Right cardiac atrium (tissue), 5 donors: ENCODE results near the gene GOLGA8K. TPM values are rescaled to one million over a fixed set of nuclear protein-coding genes. Genes with fewer than 3 reads are reported as not detected.
A peak's percentile ranks its signal among the peaks of the same experiment; 100 is the strongest.
"Not testable (repeated sequence)": the region's sequence is repeated elsewhere in the genome, so short reads cannot be mapped to it uniquely, and the experiment has no call there.

ENCODE experiments used
- ATAC-seq, 2 donors: fragments of 200-7000 bp; cut with Tn5 transposase; one replicate each; pipeline versions ENCODE4 v1.8.0 to v1.9.1; 2020; ENCODE audit warnings: moderate library complexity in 2 of 2, mild to moderate bottlenecking in 1 of 2
- DNase-seq, 3 donors: peaks; one replicate each; pipeline ENCODE4 v3.0.0-alpha.2; 2020
- H3K27ac ChIP-seq: one replicate; pipeline ENCODE4 v1.5.1; 2013; ENCODE audit warnings: mild to moderate bottlenecking, low read length, control low read depth, moderate library complexity
- H3K27me3 ChIP-seq: one replicate; pipeline ENCODE4 v1.6.1; 2013; ENCODE audit not compliant: control insufficient read depth, insufficient read depth
- H3K4me1 ChIP-seq: one replicate; pipeline ENCODE4 v1.6.1; 2013; ENCODE audit warnings: low read length; ENCODE audit not compliant: control insufficient read depth, insufficient read depth
- H3K4me3 ChIP-seq: one replicate; pipeline ENCODE4 v1.5.1; 2013; ENCODE audit warnings: low read length, control low read depth
- H3K9me3 ChIP-seq: one replicate; pipeline ENCODE4 v1.6.1; 2013; ENCODE audit warnings: low read length; ENCODE audit not compliant: control insufficient read depth
- WGBS: extraction: QIAGEN DNeasy Blood & Tissue Kit; methylation state at CpG from one replicate; pipeline ENCODE4 v1.1.7; 2013; 5-methylcytosine and 5-hydroxymethylcytosine counted together
- intact Hi-C, 4 donors: fragments of 100-400 bp; cut with DNase I; formaldehyde crosslinking; loops; one replicate each; pipeline versions ENCODE4 v1.11.0 to v1.14.0; 2022 to 2023
- polyA plus RNA-seq: library from polyadenylated mRNA; stranded (reverse); fragments of 200-250 nt; gene quantifications from one replicate; pipeline ENCODE4 v1.2.3, GENCODE V29; 2013
- total RNA-seq, 4 donors: library from RNA; stranded (reverse); fragmentation: NEBNext Ultra II Directional; extraction: Animal tissue kit (Norgen Biotek cat#: 25700); gene quantifications; one replicate each; pipeline ENCODE4 v1.2.1, GENCODE V29; 2021
- donor health status: healthy with polysubstance abuse.
- donor health status: DM: no; HTN: yes; CAD: no.
- donor health status: DM: no; HTN: no; CAD: no.
- donor health status: DM: no; HTN: yes; CAD: no; lungs with severe emphysema.
- donor health status: DM: yes; HTN: yes; CAD: no.

Gene GOLGA8K
- total and polyA plus RNA-seq, 5 donors, result 0.31 to 1.5 (median 0.42) TPM; not detected in 1

- H3K27me3 ChIP-seq, ATAC-seq, H3K4me3 ChIP-seq, H3K9me3 ChIP-seq, DNase-seq, intact Hi-C loops, H3K4me1 ChIP-seq, H3K27ac ChIP-seq: not testable (repeated sequence)
- no CpG with 5 or more reads among the region's 7 CpGs for WGBS
Observed at GRCh38 chr15:32352748-32353147, 50.3 kb downstream of the GOLGA8K start.

DNA sequence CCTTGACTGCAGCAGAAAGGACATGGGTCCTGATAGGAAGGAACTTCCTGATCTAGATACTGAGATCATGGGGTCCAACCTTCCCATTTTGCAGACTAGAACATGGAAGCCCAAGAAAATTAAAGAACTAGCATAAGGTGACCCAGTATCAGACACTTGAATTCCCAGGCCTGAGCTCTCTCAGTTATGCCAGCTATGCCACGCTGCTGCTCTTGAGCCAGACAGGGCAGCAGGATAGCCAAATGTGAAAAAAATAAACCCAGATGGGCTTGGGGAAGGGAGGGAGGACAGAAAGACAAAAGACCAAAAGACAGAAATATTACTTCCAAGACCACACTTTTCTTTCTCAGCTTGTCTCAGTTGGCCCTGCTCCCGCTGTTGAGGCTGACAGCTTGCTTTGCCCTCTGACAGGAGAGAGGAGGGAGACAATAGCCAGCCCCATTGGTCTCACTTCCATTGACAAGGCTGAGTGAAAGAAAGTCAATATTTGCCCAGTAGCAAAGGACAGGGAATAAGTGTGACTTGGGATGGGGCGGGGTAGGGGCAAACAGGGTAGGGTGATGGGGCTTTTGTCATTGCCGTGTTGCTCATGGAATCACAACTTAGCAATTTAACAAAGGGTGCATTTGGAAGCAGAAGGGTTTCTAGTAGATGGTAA is 52.4 kb downstream of the GOLGA8K start:
- H3K4me3 ChIP-seq, DNase-seq, H3K4me1 ChIP-seq, H3K9me3 ChIP-seq, H3K27me3 ChIP-seq, intact Hi-C loops, ATAC-seq, H3K27ac ChIP-seq: not testable (repeated sequence)
- WGBS, result 76% methylated on average over 2 of the region's 4 CpGs

GRCh38 chr15:32347037-32347436 is 56.1 kb downstream of the GOLGA8K start:
- H3K4me1 ChIP-seq, ATAC-seq, H3K27me3 ChIP-seq, H3K27ac ChIP-seq, H3K4me3 ChIP-seq, H3K9me3 ChIP-seq, intact Hi-C loops: not testable (repeated sequence)
- WGBS, result 5% methylated on average over 14 of the region's 31 CpGs
- peak in 1 of 3 donors; percentile 8 for DNase-seq

GRCh38 chr15:32345978-32346547 is 57.0 kb downstream of the GOLGA8K start:
- H3K27me3 ChIP-seq, intact Hi-C loops, H3K4me3 ChIP-seq, H3K27ac ChIP-seq, H3K4me1 ChIP-seq, H3K9me3 ChIP-seq: not testable (repeated sequence)
- WGBS, result no CpG with 5 or more reads among the region's 46 CpGs
- DNase-seq (peak in 1 of 3 donors; percentile 11), ATAC-seq (peak in 1 of 2 donors; percentile 6)

DNA sequence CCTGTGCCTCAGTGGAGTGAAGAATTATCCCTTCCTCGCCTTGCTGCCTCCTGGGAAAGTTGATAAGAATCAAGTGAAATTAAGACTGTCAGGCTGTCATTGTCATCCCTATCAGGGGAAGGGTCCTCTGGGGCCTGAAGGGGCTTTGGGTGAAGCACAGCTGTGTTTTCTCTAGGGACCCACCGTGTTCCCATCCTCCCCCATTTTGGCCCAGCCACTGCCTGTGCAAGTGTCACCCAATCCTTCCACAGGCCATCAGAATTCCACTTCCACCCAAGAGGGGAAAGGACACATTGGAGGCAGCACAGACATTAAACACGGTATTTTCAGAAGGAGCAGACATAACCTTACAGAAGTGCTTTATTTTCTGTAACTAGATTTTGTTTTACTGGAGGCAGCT is 59.2 kb downstream of the GOLGA8K start:
- H3K4me3 ChIP-seq, ATAC-seq, H3K9me3 ChIP-seq, intact Hi-C loops, H3K27me3 ChIP-seq, H3K27ac ChIP-seq, DNase-seq, H3K4me1 ChIP-seq: not testable (repeated sequence)
- WGBS, result 58% methylated on average over 1 of the region's 3 CpGs

Other genes with a start within 250 kb of the GOLGA8K start
- 1 to 10 TPM in 2 of 4 donors, under 1 TPM in 2; 0.47 to 2.4 (median 1.2) TPM for gene GOLGA8O, start 52.3 kb upstream of the GOLGA8K start, total RNA-seq
- gene GOLGA8O, start 52.3 kb upstream of the GOLGA8K start, polyA plus RNA-seq, result 1.00 TPM
- gene GOLGA8N, start 190.2 kb upstream of the GOLGA8K start, total RNA-seq, result 10 to 100 TPM in 3 of 4 donors, 1 to 10 TPM in 1; 7.5 to 13.9 (median 11.0) TPM
- 7.9 TPM for gene GOLGA8N, start 190.2 kb upstream of the GOLGA8K start, polyA plus RNA-seq
- 1 to 10 TPM; 1.4 to 3.3 (median 2.6) TPM for gene ARHGAP11A, start 212.2 kb upstream of the GOLGA8K start, total RNA-seq
- 0.54 TPM for gene ARHGAP11A, start 212.2 kb upstream of the GOLGA8K start, polyA plus RNA-seq
- gene SCG5, start 238.4 kb upstream of the GOLGA8K start, total RNA-seq, result under 1 TPM in 3 of 4 donors, not detected in 1; 0.37 to 0.68 (median 0.47) TPM
- 0.48 TPM for gene SCG5, start 238.4 kb upstream of the GOLGA8K start, polyA plus RNA-seq